Rectal smooth muscle tissue (tissue), 1 donor: ENCODE data around the gene TMPRSS5.

Experiments used
- H3K27ac ChIP-seq: one replicate; pipeline ENCODE4 v1.7.0; 2013; ENCODE audit warnings: low read depth, low read length, inconsistent platforms
- H3K27me3 ChIP-seq: one replicate; pipeline ENCODE4 v1.7.0; 2013; ENCODE audit warnings: low read length; ENCODE audit not compliant: control insufficient read depth, insufficient read depth
- H3K36me3 ChIP-seq: one replicate; pipeline ENCODE4 v1.7.0; 2013; ENCODE audit warnings: low read length; ENCODE audit not compliant: control insufficient read depth, insufficient read depth
- H3K4me1 ChIP-seq: one replicate; pipeline ENCODE4 v1.7.0; 2013; ENCODE audit warnings: low read length; ENCODE audit not compliant: control insufficient read depth, insufficient read depth
- H3K4me3 ChIP-seq: one replicate; pipeline ENCODE4 v1.7.0; 2013; ENCODE audit warnings: low read length
- H3K9ac ChIP-seq: one replicate; pipeline ENCODE4 v1.7.0; 2013; ENCODE audit warnings: low read length

The TMPRSS5 gene

GRCh38 chr11:113705871-113706655 lies at the start of gene TMPRSS5:
Gene TMPRSS5, minus strand, starts transcription at chr11:113706308. Its CDS starts 84 bp downstream, at chr11:113706224.
- no peak within 1 kb of the TSS for H3K9ac ChIP-seq
- H3K27ac ChIP-seq, result no peak within 1 kb of the TSS
- H3K4me3 ChIP-seq, result no peak within 1 kb of the TSS
- no peaks in the 10 kb centered on the region for H3K27me3 ChIP-seq
- no peaks in the 10 kb centered on the region for H3K36me3 ChIP-seq
- no peaks in the 10 kb centered on the region for H3K4me1 ChIP-seq

GRCh38 chr11:113752932-113753331 lies 46.8 kb upstream of the TMPRSS5 start:
- H3K4me1 ChIP-seq, result no peaks in the 10 kb centered on the region
- H3K36me3 ChIP-seq, result peaks cover 16% of the 10 kb centered on the region
- H3K27ac ChIP-seq, result no peak overlapping the region
- H3K27me3 ChIP-seq, result no peaks in the 10 kb centered on the region
- no peak overlapping the region for H3K9ac ChIP-seq
- no peak overlapping the region for H3K4me3 ChIP-seq

- Histone ChIP-seq H3K36me3 (peaks cover 19% of the 10 kb centered on the region), H3K27ac (no peak overlapping the region), H3K4me3 (no peak overlapping the region), H3K4me1 (no peaks in the 10 kb centered on the region), H3K27me3 (no peaks in the 10 kb centered on the region), H3K9ac (no peak overlapping the region)
These were observed 30.2 kb upstream of the TMPRSS5 start for GRCh38 chr11:113736323-113736722.

GRCh38 chr11:113732092-113732491 lies 26.0 kb upstream of the TMPRSS5 start:
- Histone ChIP-seq H3K36me3 (peaks cover 4% of the 10 kb centered on the region), H3K27ac (no peak overlapping the region), H3K4me1 (no peaks in the 10 kb centered on the region), H3K4me3 (no peak overlapping the region), H3K27me3 (no peaks in the 10 kb centered on the region), H3K9ac (no peak overlapping the region)

GRCh38 chr11:113730887-113731726 lies 25.0 kb upstream of the TMPRSS5 start:
- Histone ChIP-seq H3K4me3 (no peak overlapping the region), H3K27me3 (no peaks in the 10 kb centered on the region), H3K9ac (no peak overlapping the region), H3K4me1 (no peaks in the 10 kb centered on the region), H3K36me3 (peaks cover under 1% of the 10 kb centered on the region), H3K27ac (no peak overlapping the region)

- no peak overlapping the region for H3K27ac ChIP-seq
- no peaks in the 10 kb centered on the region for H3K27me3 ChIP-seq
- no peaks in the 10 kb centered on the region for H3K36me3 ChIP-seq
- no peak overlapping the region for H3K9ac ChIP-seq
- no peaks in the 10 kb centered on the region for H3K4me1 ChIP-seq
- H3K4me3 ChIP-seq, result no peak overlapping the region
These were observed 23.3 kb upstream of the TMPRSS5 start for GRCh38 chr11:113729456-113729855.

GRCh38 chr11:113728814-113729213 lies 22.7 kb upstream of the TMPRSS5 start:
- no peaks in the 10 kb centered on the region for H3K36me3 ChIP-seq
- no peak overlapping the region for H3K27ac ChIP-seq
- no peak overlapping the region for H3K9ac ChIP-seq
- H3K4me1 ChIP-seq, result no peaks in the 10 kb centered on the region
- H3K4me3 ChIP-seq, result no peak overlapping the region
- no peaks in the 10 kb centered on the region for H3K27me3 ChIP-seq

- H3K4me1 ChIP-seq, result no peaks in the 10 kb centered on the region
- H3K36me3 ChIP-seq, result no peaks in the 10 kb centered on the region
- no peak overlapping the region for H3K4me3 ChIP-seq
- no peak overlapping the region for H3K27ac ChIP-seq
- H3K9ac ChIP-seq, result no peak overlapping the region
- H3K27me3 ChIP-seq, result no peaks in the 10 kb centered on the region
These were observed 19.8 kb upstream of the TMPRSS5 start for GRCh38 chr11:113725913-113726312.

- H3K27ac ChIP-seq, result no peak overlapping the region
- H3K4me1 ChIP-seq, result no peaks in the 10 kb centered on the region
- no peak overlapping the region for H3K4me3 ChIP-seq
- H3K36me3 ChIP-seq, result no peaks in the 10 kb centered on the region
- no peaks in the 10 kb centered on the region for H3K27me3 ChIP-seq
- no peak overlapping the region for H3K9ac ChIP-seq
These were observed 19.3 kb upstream of the TMPRSS5 start for GRCh38 chr11:113725407-113725806.

GRCh38 chr11:113724778-113725177 lies 18.7 kb upstream of the TMPRSS5 start:
- Histone ChIP-seq H3K27me3 (no peaks in the 10 kb centered on the region), H3K27ac (no peak overlapping the region), H3K4me1 (no peaks in the 10 kb centered on the region), H3K4me3 (no peak overlapping the region), H3K36me3 (no peaks in the 10 kb centered on the region), H3K9ac (no peak overlapping the region)

- Histone ChIP-seq H3K27me3 (no peaks in the 10 kb centered on the region), H3K27ac (no peak overlapping the region), H3K4me3 (no peak overlapping the region), H3K9ac (no peak overlapping the region), H3K36me3 (no peaks in the 10 kb centered on the region), H3K4me1 (no peaks in the 10 kb centered on the region)
These were observed 17.7 kb upstream of the TMPRSS5 start for GRCh38 chr11:113723787-113724186.

- Histone ChIP-seq H3K4me1 (no peaks in the 10 kb centered on the region), H3K4me3 (no peak overlapping the region), H3K36me3 (no peaks in the 10 kb centered on the region), H3K27me3 (no peaks in the 10 kb centered on the region), H3K9ac (no peak overlapping the region), H3K27ac (no peak overlapping the region)
These were observed 16.8 kb upstream of the TMPRSS5 start for GRCh38 chr11:113722934-113723333.
